Measurements from ENCODE around the gene LRP8. TPM values are rescaled to one million over a fixed set of nuclear protein-coding genes. Genes with fewer than 3 reads are reported as not detected.

The LRP8 gene
- total RNA-seq, 1 experiment from 2014 or later: 28.6 TPM

- TSS peak; percentile 98 for BruUV-seq (replicated peaks)
- Histone ChIP-seq H3K4me1 (ENCODE audit: control insufficient read depth, insufficient read depth, low read length) (peaks cover 16% of the 10 kb centered on the region), H3K27me3 (ENCODE audit: control insufficient read depth, insufficient read depth, low read length) (no peaks in the 10 kb centered on the region), H3K4me3 (ENCODE audit: low read depth in 2 of 2, low read length in 2 of 2) (peak within 1 kb of the TSS; percentile 82 to 83), H3K36me3 (ENCODE audit: control insufficient read depth, insufficient read depth, low read length) (peaks cover 8% of the 10 kb centered on the region; the same call in 1 of the 2 replicates), H3K27ac (ENCODE audit: low read length) (peak within 1 kb of the TSS; percentile 95), H3K9me3 (ENCODE audit: control insufficient read depth, insufficient read depth, low read depth, low read length) (no peaks in the 10 kb centered on the region)
- intact Hi-C loops (cut with micrococcal nuclease; ENCODE audit: unreplicated experiment): no loop called here
- TF ChIP-seq SIN3A (IDR thresholded peaks at IDR 0.05; ENCODE audit: borderline replicate concordance, insufficient read depth, low read depth, low read length) (peak; percentile 77; the same call in 1 of the 2 replicates), POLR2AphosphoS5 (IDR thresholded peaks at IDR 0.05; ENCODE audit: low read depth, low read length) (peak; percentile 90), TCF7L2 (IDR thresholded peaks at IDR 0.05; ENCODE audit: low read depth, low read length) (peak; percentile 96)
- TF ChIP-seq, protein P1, sequence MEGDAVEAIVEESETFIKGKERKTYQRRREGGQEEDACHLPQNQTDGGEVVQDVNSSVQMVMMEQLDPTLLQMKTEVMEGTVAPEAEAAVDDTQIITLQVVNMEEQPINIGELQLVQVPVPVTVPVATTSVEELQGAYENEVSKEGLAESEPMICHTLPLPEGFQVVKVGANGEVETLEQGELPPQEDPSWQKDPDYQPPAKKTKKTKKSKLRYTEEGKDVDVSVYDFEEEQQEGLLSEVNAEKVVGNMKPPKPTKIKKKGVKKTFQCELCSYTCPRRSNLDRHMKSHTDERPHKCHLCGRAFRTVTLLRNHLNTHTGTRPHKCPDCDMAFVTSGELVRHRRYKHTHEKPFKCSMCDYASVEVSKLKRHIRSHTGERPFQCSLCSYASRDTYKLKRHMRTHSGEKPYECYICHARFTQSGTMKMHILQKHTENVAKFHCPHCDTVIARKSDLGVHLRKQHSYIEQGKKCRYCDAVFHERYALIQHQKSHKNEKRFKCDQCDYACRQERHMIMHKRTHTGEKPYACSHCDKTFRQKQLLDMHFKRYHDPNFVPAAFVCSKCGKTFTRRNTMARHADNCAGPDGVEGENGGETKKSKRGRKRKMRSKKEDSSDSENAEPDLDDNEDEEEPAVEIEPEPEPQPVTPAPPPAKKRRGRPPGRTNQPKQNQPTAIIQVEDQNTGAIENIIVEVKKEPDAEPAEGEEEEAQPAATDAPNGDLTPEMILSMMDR (IDR thresholded peaks at IDR 0.05): no peak
- TF ChIP-seq, protein P2, sequence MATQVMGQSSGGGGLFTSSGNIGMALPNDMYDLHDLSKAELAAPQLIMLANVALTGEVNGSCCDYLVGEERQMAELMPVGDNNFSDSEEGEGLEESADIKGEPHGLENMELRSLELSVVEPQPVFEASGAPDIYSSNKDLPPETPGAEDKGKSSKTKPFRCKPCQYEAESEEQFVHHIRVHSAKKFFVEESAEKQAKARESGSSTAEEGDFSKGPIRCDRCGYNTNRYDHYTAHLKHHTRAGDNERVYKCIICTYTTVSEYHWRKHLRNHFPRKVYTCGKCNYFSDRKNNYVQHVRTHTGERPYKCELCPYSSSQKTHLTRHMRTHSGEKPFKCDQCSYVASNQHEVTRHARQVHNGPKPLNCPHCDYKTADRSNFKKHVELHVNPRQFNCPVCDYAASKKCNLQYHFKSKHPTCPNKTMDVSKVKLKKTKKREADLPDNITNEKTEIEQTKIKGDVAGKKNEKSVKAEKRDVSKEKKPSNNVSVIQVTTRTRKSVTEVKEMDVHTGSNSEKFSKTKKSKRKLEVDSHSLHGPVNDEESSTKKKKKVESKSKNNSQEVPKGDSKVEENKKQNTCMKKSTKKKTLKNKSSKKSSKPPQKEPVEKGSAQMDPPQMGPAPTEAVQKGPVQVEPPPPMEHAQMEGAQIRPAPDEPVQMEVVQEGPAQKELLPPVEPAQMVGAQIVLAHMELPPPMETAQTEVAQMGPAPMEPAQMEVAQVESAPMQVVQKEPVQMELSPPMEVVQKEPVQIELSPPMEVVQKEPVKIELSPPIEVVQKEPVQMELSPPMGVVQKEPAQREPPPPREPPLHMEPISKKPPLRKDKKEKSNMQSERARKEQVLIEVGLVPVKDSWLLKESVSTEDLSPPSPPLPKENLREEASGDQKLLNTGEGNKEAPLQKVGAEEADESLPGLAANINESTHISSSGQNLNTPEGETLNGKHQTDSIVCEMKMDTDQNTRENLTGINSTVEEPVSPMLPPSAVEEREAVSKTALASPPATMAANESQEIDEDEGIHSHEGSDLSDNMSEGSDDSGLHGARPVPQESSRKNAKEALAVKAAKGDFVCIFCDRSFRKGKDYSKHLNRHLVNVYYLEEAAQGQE (IDR thresholded peaks at IDR 0.05; ENCODE audit: insufficient read depth in 1 of 2, low read depth in 2 of 2, low read length in 1 of 2): peak in 1 of 2 experiments; percentile 66; a peak in 1 of 4 replicates
- ChIA-PET CTCF (no interaction called here), POLR2A (interaction anchor here (0.7 kb wide), 1 partner anchor 258 kb away, joined by 13 read pairs; no protein-coding TSS in a partner anchor)
- peak; percentile 82 for DNase-seq (ENCODE audit: low read depth, low spot score)
- in situ Hi-C loops (cut with HindIII; ENCODE audit: low pct_unique_long_range_greater_than_20kb, low sequenced_read_pairs): no loop called here
- ATAC-seq: peak; percentile 99
Measured at GRCh38 chr1:53238197-53239155, 89.4 kb downstream of the LRP8 start, which contains the start of gene MAGOH. MAGOH (minus strand) TSS chr1:53238518; CDS start chr1:53238448, 70 bp downstream.

- TF ChIP-seq TCF7L2 (IDR thresholded peaks at IDR 0.05; ENCODE audit: low read depth, low read length): no peak
- TF ChIP-seq, protein P1 (IDR thresholded peaks at IDR 0.05): no peak
- TF ChIP-seq, protein P2 (IDR thresholded peaks at IDR 0.05; ENCODE audit: insufficient read depth in 1 of 2, low read depth in 2 of 2, low read length in 1 of 2): no peak
- no peak for TF ChIP-seq SIN3A (IDR thresholded peaks at IDR 0.05; ENCODE audit: borderline replicate concordance, insufficient read depth, low read depth, low read length)
- TF ChIP-seq POLR2AphosphoS5 (IDR thresholded peaks at IDR 0.05; ENCODE audit: low read depth, low read length): no peak
- Histone ChIP-seq H3K36me3 (ENCODE audit: control insufficient read depth, insufficient read depth, low read length) (peaks cover 13% of the 10 kb centered on the region), H3K27me3 (ENCODE audit: control insufficient read depth, insufficient read depth, low read length) (no peaks in the 10 kb centered on the region), H3K4me1 (ENCODE audit: control insufficient read depth, insufficient read depth, low read length) (peaks cover 16% of the 10 kb centered on the region), H3K4me3 (ENCODE audit: low read depth in 2 of 2, low read length in 2 of 2) (peak overlapping the region; percentile 82 to 83), H3K9me3 (ENCODE audit: control insufficient read depth, insufficient read depth, low read depth, low read length) (no peaks in the 10 kb centered on the region), H3K27ac (ENCODE audit: low read length) (peak overlapping the region; percentile 95)
- in situ Hi-C loops (cut with HindIII; ENCODE audit: low pct_unique_long_range_greater_than_20kb, low sequenced_read_pairs): no loop called here
- DNase-seq (ENCODE audit: low read depth, low spot score): no peak
- BruUV-seq (replicated peaks): no TSS peak
- intact Hi-C loops (cut with micrococcal nuclease; ENCODE audit: unreplicated experiment): no loop called here
- CTCF ChIA-PET: no interaction called here
- POLR2A ChIA-PET: interaction anchor here (0.7 kb wide), 1 partner anchor 257 kb away, joined by 13 read pairs; no protein-coding TSS in a partner anchor
- no peak for ATAC-seq
Measured at GRCh38 chr1:53237638-53238037, 90.2 kb downstream of the LRP8 start.
